ENCODE data around the gene CENPK.

DNA sequence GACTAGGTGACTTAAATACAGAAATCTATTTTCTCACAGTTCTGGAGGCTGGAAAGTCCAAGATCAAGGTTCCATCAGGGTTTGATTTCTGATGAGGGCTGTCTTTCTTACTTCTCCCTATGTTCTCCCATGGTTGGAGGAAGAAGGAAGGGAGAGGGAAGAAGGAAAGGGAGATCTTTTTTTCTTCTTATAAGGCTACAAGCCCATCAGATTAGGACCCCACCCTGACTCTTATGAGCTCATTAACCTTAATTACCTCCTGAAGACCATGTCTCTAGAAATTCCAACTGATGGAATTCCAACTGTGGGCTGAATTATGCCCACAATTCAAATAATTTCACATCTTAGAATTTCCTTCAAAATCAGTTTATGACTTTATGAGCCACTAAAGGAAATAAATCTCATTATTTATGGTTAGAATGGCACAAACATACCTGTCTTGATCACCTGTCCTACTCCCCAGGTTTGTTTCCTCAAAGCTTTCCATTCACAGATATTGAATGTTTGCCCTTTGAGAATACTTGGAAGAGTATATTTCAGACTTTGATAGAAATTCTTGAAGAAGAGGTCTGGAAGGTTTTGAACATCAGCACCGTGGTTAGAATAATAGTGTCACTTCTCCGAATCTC lies 7.7 kb upstream of the CENPK start:
- TF ChIP-seq CTCF (IDR thresholded peaks at IDR 0.05; ENCODE audit: low read depth, low read length, missing input control) (no peak), FOXA1 (IDR thresholded peaks at IDR 0.05) (no peak)
